Breast epithelium (tissue), 4 donors: ENCODE measurements around the gene CAAP1. TPM values are rescaled to one million over a fixed set of nuclear protein-coding genes. Genes with fewer than 3 reads are reported as not detected.
"Not testable (repeated sequence)": the region's sequence is repeated elsewhere in the genome, so short reads cannot be mapped to it uniquely, and the experiment has no call there.

Source experiments
- DNase-seq, 2 donors: peaks; one replicate each; pipeline ENCODE4 v3.0.0-alpha.2; 2019; ENCODE audit warnings: low spot score in 2 of 2
- H3K27ac ChIP-seq, 2 donors: fragments of 200-600 bp; sonication (generic) in 1 of 2; one replicate each; pipeline ENCODE4 v1.5.1; 2016 to 2019; ENCODE audit warnings: mild to moderate bottlenecking in 1 of 2
- H3K27me3 ChIP-seq, 2 donors: fragments of 200-600 bp; sonication (generic) in 1 of 2; one replicate each; pipeline versions ENCODE4 v1.5.1 to v1.6.0; 2017 to 2019; ENCODE audit warnings: control low read depth in 1 of 2, mild to moderate bottlenecking in 1 of 2
- H3K36me3 ChIP-seq: fragments of 200-600 bp; one replicate; pipeline ENCODE4 v1.5.1; 2019
- H3K4me1 ChIP-seq, 2 donors: fragments of 200-600 bp; sonication (generic); one replicate each; pipeline ENCODE4 v1.5.1; 2016 to 2019; ENCODE audit warnings: control low read depth in 1 of 2
- H3K4me3 ChIP-seq, 3 donors: fragments of 200-600 bp; sonication (generic); 1 replicate in 2 of 3; 2 replicates in 1 of 3; pipeline ENCODE4 v1.5.1; 2016 to 2019; ENCODE audit warnings: mild to moderate bottlenecking in 3 of 3, moderate library complexity in 2 of 3
- H3K9me3 ChIP-seq, 2 donors: fragments of 200-600 bp; sonication (generic) in 1 of 2; one replicate each; pipeline ENCODE4 v1.5.1; 2016 to 2019; ENCODE audit warnings: control low read depth in 1 of 2
- POLR2A ChIP-seq: fragments of 450-650 bp; IDR thresholded peaks from one replicate; pipeline ENCODE4 v1.6.1; 2016; ENCODE audit warnings: antibody characterized with exemption, mild to moderate bottlenecking, moderate library complexity
- POLR2AphosphoS5 ChIP-seq, 3 donors: sonication (generic); formaldehyde crosslinking; IDR thresholded peaks; one replicate each; pipeline ENCODE4 v1.6.1; 2017; ENCODE audit warnings: antibody characterized with exemption in 3 of 3
- intact Hi-C: fragments of 100-400 bp; cut with DNase I; formaldehyde crosslinking; loops from one replicate; pipeline ENCODE4 v1.15.1; 2023; ENCODE audit warnings: low total_unique reads
- total RNA-seq, 3 donors: library from RNA; depleted of rRNA; stranded (reverse); fragments of >200 nt; gene quantifications; one replicate each; pipeline ENCODE4 v1.1.0, GENCODE V29; 2016
- TF ChIP-seq, protein P1 (sequence below), 3 donors: fragments of 450-650 bp; IDR thresholded peaks; one replicate each; pipeline ENCODE4 v1.5.1; 2016 to 2017; ENCODE audit warnings: antibody characterized with exemption in 3 of 3, mild to moderate bottlenecking in 3 of 3, moderate library complexity in 3 of 3

The CAAP1 gene
- total RNA-seq, 3 donors from 2014 or later, result 12.3 to 26.8 (median 19.7) TPM

DNA sequence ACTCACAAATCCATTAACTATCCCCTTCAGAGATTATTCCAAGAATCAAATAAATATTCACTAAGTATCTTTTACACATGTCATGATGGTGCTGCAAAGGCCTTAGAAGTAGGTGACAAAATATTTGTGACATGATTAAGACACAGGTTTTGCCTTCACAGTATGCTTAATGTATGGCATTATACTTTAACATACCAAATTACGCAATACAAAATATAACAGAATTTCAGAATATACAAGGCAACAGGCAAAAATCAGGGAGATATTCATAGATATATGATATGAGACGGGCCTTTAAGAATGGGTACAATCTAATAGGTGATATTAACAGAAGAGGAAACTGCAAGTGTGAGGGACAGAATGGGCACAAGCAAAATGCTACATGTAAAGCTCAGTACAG, 41.6 kb downstream of the CAAP1 start:
- TF ChIP-seq POLR2AphosphoS5 (IDR thresholded peaks at IDR 0.05), result no peak
- no peak for TF ChIP-seq POLR2A
- TF ChIP-seq, protein P1, sequence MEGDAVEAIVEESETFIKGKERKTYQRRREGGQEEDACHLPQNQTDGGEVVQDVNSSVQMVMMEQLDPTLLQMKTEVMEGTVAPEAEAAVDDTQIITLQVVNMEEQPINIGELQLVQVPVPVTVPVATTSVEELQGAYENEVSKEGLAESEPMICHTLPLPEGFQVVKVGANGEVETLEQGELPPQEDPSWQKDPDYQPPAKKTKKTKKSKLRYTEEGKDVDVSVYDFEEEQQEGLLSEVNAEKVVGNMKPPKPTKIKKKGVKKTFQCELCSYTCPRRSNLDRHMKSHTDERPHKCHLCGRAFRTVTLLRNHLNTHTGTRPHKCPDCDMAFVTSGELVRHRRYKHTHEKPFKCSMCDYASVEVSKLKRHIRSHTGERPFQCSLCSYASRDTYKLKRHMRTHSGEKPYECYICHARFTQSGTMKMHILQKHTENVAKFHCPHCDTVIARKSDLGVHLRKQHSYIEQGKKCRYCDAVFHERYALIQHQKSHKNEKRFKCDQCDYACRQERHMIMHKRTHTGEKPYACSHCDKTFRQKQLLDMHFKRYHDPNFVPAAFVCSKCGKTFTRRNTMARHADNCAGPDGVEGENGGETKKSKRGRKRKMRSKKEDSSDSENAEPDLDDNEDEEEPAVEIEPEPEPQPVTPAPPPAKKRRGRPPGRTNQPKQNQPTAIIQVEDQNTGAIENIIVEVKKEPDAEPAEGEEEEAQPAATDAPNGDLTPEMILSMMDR (IDR thresholded peaks at IDR 0.05), result no peak
- H3K36me3 ChIP-seq, result no peaks in the 10 kb centered on the region
- H3K9me3 ChIP-seq, result no peaks in the 10 kb centered on the region
- H3K4me1 ChIP-seq, result no peaks in the 10 kb centered on the region
- H3K4me3 ChIP-seq, result no peak overlapping the region
- intact Hi-C loops, result no loop called here
- H3K27me3 ChIP-seq, result no peaks in the 10 kb centered on the region
- H3K27ac ChIP-seq, result no peak overlapping the region
- DNase-seq, result no peak

DNA sequence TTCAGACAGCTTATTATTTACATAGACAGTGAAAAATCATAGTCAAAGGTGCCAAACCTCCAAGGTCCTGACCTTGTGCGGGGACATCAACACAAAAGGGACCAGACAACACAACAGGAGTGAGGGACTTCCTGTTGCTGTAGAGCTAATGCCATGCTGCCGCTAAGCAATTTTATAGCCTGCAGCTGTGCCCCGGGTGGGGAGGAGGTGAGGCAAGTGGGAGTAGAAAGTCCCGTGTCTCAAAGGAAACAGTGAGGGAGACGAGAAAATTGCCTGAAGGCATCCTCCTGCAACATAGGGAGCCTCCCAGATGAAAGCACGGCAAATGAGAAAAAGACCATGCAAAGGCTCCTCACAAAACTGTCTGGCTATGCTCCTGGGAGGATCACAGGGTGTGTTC, 58.8 kb downstream of the CAAP1 start:
- Histone ChIP-seq H3K4me3 (no peak overlapping the region), H3K4me1 (no peaks in the 10 kb centered on the region), H3K27me3 (no peaks in the 10 kb centered on the region), H3K9me3 (no peaks in the 10 kb centered on the region), H3K27ac (no peak overlapping the region), H3K36me3 (no peaks in the 10 kb centered on the region)
- DNase-seq, result no peak
- TF ChIP-seq POLR2A, result no peak
- TF ChIP-seq, protein P1 (IDR thresholded peaks at IDR 0.05), result no peak
- no peak for TF ChIP-seq POLR2AphosphoS5 (IDR thresholded peaks at IDR 0.05)
- intact Hi-C loops, result no loop called here

DNA sequence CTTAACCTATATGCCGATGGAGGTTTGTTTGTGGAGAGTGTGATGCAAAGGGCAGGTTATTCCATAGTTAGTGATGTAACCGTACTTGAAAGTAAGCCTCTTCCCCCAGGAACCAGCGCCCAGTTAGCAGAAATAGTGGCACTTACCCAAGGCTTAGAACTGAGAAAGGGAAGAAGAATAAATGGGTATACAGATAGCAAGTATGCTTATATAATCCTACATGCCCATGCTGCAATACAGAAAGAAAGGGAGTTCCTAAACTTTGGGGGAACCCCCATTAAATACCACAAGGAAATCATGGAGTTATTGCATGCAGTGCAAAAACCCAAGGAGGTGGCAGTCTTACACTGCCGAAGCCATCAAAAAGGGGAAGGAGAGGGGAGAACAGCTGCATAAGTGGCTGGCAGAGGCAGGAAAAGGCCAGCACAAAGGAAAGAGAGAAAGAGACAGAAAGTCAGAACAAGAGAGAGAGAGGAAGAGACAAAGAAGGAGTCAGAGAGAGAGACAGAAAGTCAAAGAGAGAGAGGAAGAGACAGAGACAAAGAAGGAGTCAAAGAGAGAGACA, 64.1 kb downstream of the CAAP1 start:
- H3K4me3 ChIP-seq, H3K36me3 ChIP-seq, intact Hi-C loops, H3K4me1 ChIP-seq, H3K9me3 ChIP-seq, DNase-seq, H3K27ac ChIP-seq, H3K27me3 ChIP-seq: not testable (repeated sequence)

DNA sequence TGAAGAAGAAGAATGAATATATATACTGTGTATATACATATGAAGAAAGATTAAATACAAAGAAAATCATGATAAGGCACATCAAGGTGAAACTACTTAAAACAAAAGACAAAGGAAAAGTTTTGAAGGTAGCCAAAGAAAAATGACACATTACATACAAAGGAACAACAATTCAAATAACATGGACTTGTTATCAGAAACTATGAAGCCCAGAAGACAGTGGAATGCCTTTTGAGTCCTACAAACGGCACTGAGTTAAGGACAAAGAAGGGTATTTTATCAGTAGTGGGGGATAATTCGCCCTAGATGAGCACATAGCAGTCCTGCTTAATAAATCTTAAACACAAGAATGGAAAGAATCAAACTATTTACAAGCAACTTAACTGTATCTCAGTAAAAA, 77.8 kb downstream of the CAAP1 start:
- H3K27ac ChIP-seq, result no peak overlapping the region
- H3K4me3 ChIP-seq, result no peak overlapping the region
- no peaks in the 10 kb centered on the region for H3K4me1 ChIP-seq
- intact Hi-C loops, result no loop called here
- no peak for DNase-seq
- TF ChIP-seq, protein P1 (IDR thresholded peaks at IDR 0.05), result no peak
- TF ChIP-seq POLR2AphosphoS5 (IDR thresholded peaks at IDR 0.05) (no peak), POLR2A (no peak)
- no peaks in the 10 kb centered on the region for H3K36me3 ChIP-seq
- no peaks in the 10 kb centered on the region for H3K9me3 ChIP-seq
- H3K27me3 ChIP-seq, result no peaks in the 10 kb centered on the region

DNA sequence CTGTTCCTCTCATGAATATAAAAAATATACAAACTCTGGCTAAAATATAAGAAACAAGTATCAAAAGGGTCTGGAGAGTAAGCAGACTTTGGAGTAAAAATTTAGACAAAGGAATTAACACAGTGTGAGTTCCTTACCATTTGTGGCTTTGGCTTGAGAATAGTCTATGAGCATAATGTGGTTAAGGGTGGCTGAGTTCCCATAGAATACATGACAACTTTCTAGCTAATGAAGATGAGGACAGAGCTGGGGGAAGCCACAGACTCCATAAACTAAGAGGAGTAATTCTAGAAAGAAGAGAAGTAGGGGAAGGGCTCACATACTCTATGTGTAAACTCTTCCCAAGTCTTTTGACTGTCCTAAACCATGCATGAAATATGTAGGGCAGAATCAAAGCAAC, 79.4 kb downstream of the CAAP1 start:
- no peak overlapping the region for H3K27ac ChIP-seq
- TF ChIP-seq, protein P1 (IDR thresholded peaks at IDR 0.05), result no peak
- TF ChIP-seq POLR2AphosphoS5 (IDR thresholded peaks at IDR 0.05) (no peak), POLR2A (no peak)
- DNase-seq, result no peak
- no peaks in the 10 kb centered on the region for H3K27me3 ChIP-seq
- H3K4me1 ChIP-seq, result no peaks in the 10 kb centered on the region
- no peaks in the 10 kb centered on the region for H3K9me3 ChIP-seq
- intact Hi-C loops, result no loop called here
- no peaks in the 10 kb centered on the region for H3K36me3 ChIP-seq
- no peak overlapping the region for H3K4me3 ChIP-seq

DNA sequence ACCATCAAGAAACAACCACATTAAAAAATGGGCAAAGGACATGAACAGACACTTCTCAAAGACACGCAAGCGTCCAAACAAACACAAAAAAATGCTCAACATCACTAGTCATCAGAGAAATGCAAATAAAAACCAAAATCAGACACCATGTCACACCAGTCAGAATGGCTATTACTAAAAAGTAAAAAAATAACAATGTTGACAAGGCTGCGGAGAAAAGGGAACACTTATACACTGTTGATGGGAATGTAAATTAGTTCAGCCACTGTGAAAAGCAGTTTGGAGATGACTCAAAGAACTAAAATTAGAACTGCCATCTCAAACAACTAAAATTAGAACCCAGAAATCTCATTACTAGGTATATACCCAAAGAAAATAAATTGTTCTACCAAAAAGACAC, 80.4 kb downstream of the CAAP1 start:
- Histone ChIP-seq H3K4me1 (no peaks in the 10 kb centered on the region), H3K27ac (no peak overlapping the region), H3K9me3 (no peaks in the 10 kb centered on the region), H3K36me3 (no peaks in the 10 kb centered on the region), H3K27me3 (no peaks in the 10 kb centered on the region), H3K4me3 (no peak overlapping the region)
- DNase-seq, result no peak
- TF ChIP-seq, protein P1 (IDR thresholded peaks at IDR 0.05), result no peak
- TF ChIP-seq POLR2A (no peak), POLR2AphosphoS5 (IDR thresholded peaks at IDR 0.05) (no peak)
- intact Hi-C loops, result no loop called here
